HG03342 (cell line): ENCODE measurements around the gene SERPINB13.
"Not testable (repeated sequence)": the region's sequence is repeated elsewhere in the genome, so short reads cannot be mapped to it uniquely, and the experiment has no call there.

Experiments
- ATAC-seq: cut with Tn5 transposase; IDR thresholded peaks from one replicate; pipeline ENCODE4 v1.9.1; 2021; ENCODE audit warnings: mild to moderate bottlenecking, moderate library complexity; ENCODE audit not compliant: unreplicated experiment

The SERPINB13 gene

DNA sequence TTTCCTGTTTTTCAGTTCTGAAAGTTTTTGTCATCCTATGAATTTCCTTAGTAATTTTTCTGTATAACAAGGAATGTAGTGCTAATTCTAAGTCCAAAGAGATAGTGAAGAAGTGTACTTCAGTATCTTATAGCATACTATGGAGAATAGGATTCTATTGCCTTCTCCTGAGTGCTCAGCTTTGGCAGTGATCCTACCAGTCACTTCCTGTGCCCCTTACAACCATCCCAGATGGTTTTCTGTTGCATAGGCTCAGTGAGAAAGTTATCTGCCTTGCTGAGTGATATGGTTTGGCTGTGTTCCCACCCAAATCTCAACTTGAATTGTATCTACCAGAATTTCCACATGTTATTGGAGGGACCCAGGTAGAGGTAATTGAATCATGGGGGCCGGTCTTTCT, 57.6 kb downstream of the SERPINB13 start:
- ATAC-seq = not testable (repeated sequence)

- ATAC-seq = no peak
Observed at GRCh38 chr18:63646936-63647335, 59.8 kb downstream of the SERPINB13 start.

- ATAC-seq = no peak
Observed at GRCh38 chr18:63648241-63648640, 61.1 kb downstream of the SERPINB13 start.
